HCT116 (cell line): ENCODE measurements around the gene C1orf21. TPM values are rescaled to one million over a fixed set of nuclear protein-coding genes. Genes with fewer than 3 reads are reported as not detected.

Experiments used
- ATAC-seq: fragments of 200-7000 bp; cut with Tn5 transposase; 2 replicates; pipeline ENCODE4 v1.9.1; 2020; ENCODE audit warnings: mild to moderate bottlenecking, moderate library complexity
- BruUV-seq: library from RNA; stranded (reverse); fragments of 400-500 nt; replicated peaks from 2 replicates; lab custom pipeline; 2021; lab: Mats Ljungman, UMichigan
- CTCF ChIA-PET: fragments of 300-600 bp; sonication (Branson Sonifier 250); formaldehyde crosslinking; loops from one replicate; lab custom pipeline; 2021; ENCODE audit warnings: antibody characterized with exemption; lab: Charles Lee
- POLR2A ChIA-PET: fragments of 300-600, 350-600 bp; sonication (Branson Sonifier 250); formaldehyde crosslinking; loops from one replicate; lab custom pipeline; 2021; ENCODE audit warnings: antibody characterized with exemption; lab: Charles Lee
- RAD21 ChIA-PET, 2 experiments: fragments of 300-600 bp; sonication (Branson Sonifier 250); formaldehyde crosslinking; loops; one replicate each; lab custom pipeline; 2023; ENCODE audit warnings: low total read pairs in 2 of 2; ENCODE audit not compliant: uncharacterized antibody in 2 of 2, unreplicated experiment in 2 of 2, low non-redundant PET in 1 of 2; lab: Charles Lee
- DNase-seq: peaks from one replicate; pipeline ENCODE4 v3.0.0-alpha.2; 2010; ENCODE audit warnings: low read depth, low spot score
- H2AFZ ChIP-seq: fragments of 200-600 bp; shearing (Covaris generic), sonication (generic); 2 replicates; pipeline ENCODE4 v1.6.1; 2017; ENCODE audit warnings: low read depth, mixed run types, mixed read lengths, antibody characterized with exemption, low read length; ENCODE audit not compliant: poor library complexity, severe bottlenecking
- H3K27ac ChIP-seq: 2 replicates; pipeline ENCODE4 v1.5.1; 2012; ENCODE audit warnings: low read depth, low read length
- H3K27me3 ChIP-seq: fragments of 200-600 bp; sonication (generic); 2 replicates; pipeline ENCODE4 v1.6.1; 2016; ENCODE audit warnings: mixed run types, low read length, mixed read lengths; ENCODE audit not compliant: insufficient read depth
- H3K36me3 ChIP-seq, 2 experiments: fragments of 200-500 bp in 1 of 2; fragments of 200-600 bp in 1 of 2; sonication (Bioruptor generic) in 1 of 2; sonication (generic) in 1 of 2; 2 replicates each; pipeline versions ENCODE4 v1.5.1 to v1.6.1; 2014 to 2016; ENCODE audit warnings: low read length in 2 of 2, inconsistent platforms in 1 of 2, mixed read lengths in 1 of 2, mixed run types in 1 of 2; ENCODE audit not compliant: insufficient read depth in 2 of 2, control insufficient read depth in 1 of 2
- H3K4me1 ChIP-seq, 2 experiments: fragments of 200-600 bp in 1 of 2; sonication (generic) in 1 of 2; 2 replicates each; pipeline versions ENCODE4 v1.5.1 to v1.6.1; 2012 to 2017; ENCODE audit warnings: low read length in 2 of 2, inconsistent platforms in 1 of 2, mild to moderate bottlenecking in 1 of 2, mixed read lengths in 1 of 2, mixed run types in 1 of 2, moderate library complexity in 1 of 2; ENCODE audit not compliant: insufficient read depth in 2 of 2, control insufficient read depth in 1 of 2
- H3K4me2 ChIP-seq: fragments of 200-600 bp; sonication (generic); 2 replicates; pipeline ENCODE4 v1.6.1; 2017; ENCODE audit warnings: mixed run types, low read length, mixed read lengths
- H3K4me3 ChIP-seq, 2 experiments: fragments of 200-600 bp in 1 of 2; sonication (generic) in 1 of 2; replicated peaks in 1 of 2; 2 replicates each; pipeline ENCODE4 v1.5.1; 2011 to 2016; ENCODE audit warnings: low read length in 2 of 2, control low read depth in 1 of 2, low read depth in 1 of 2, mild to moderate bottlenecking in 1 of 2, mixed read lengths in 1 of 2, mixed run types in 1 of 2
- H3K79me2 ChIP-seq: fragments of 200-600 bp; sonication (generic); 2 replicates; pipeline ENCODE4 v1.6.1; 2017; ENCODE audit warnings: mild to moderate bottlenecking, mixed run types, low read length, moderate library complexity, mixed read lengths; ENCODE audit not compliant: insufficient read depth
- H3K9ac ChIP-seq: fragments of 200-600 bp; sonication (generic); 2 replicates; pipeline ENCODE4 v1.6.1; 2016; ENCODE audit warnings: low read length, mixed read lengths
- H3K9me2 ChIP-seq: fragments of 200-600 bp; sonication (generic), shearing (Covaris generic); 2 replicates; pipeline ENCODE4 v1.6.1; 2017; ENCODE audit warnings: mixed run types, mild to moderate bottlenecking, moderate library complexity; ENCODE audit not compliant: insufficient read depth
- H3K9me3 ChIP-seq, 2 experiments: fragments of 200-500 bp in 1 of 2; fragments of 200-600 bp in 1 of 2; sonication (Bioruptor generic) in 1 of 2; sonication (generic) in 1 of 2; 2 replicates each; pipeline ENCODE4 v1.6.1; 2014 to 2017; ENCODE audit warnings: low read length in 2 of 2, mixed read lengths in 2 of 2, inconsistent platforms in 1 of 2, low read depth in 1 of 2, mild to moderate bottlenecking in 1 of 2, mixed run types in 1 of 2, moderate library complexity in 1 of 2; ENCODE audit not compliant: control insufficient read depth in 1 of 2, insufficient read depth in 1 of 2
- H4K20me1 ChIP-seq: fragments of 200-600 bp; sonication (generic), shearing (Covaris generic); 2 replicates; pipeline ENCODE4 v1.6.1; 2017; ENCODE audit warnings: mixed run types, mild to moderate bottlenecking, moderate library complexity; ENCODE audit not compliant: insufficient read depth
- ATF3 ChIP-seq: IDR thresholded peaks from 2 replicates; pipeline ENCODE4 v1.6.1; 2012
- CBX3 ChIP-seq: IDR thresholded peaks from 2 replicates; pipeline ENCODE4 v1.6.1; 2012; ENCODE audit warnings: low read depth
- CEBPB ChIP-seq: IDR thresholded peaks from 2 replicates; pipeline ENCODE4 v1.6.1; 2012; ENCODE audit warnings: low read depth
- EGR1 ChIP-seq: IDR thresholded peaks from 2 replicates; pipeline ENCODE4 v1.6.1; 2012; ENCODE audit warnings: low read depth
- ELF1 ChIP-seq: IDR thresholded peaks from 2 replicates; pipeline ENCODE4 v1.6.1; 2012; ENCODE audit warnings: low read depth, borderline replicate concordance
- EZH2phosphoT487 ChIP-seq: fragments of 200-600 bp; IDR thresholded peaks from 2 replicates; pipeline ENCODE4 v1.6.1; 2018; ENCODE audit warnings: antibody characterized with exemption, borderline replicate concordance
- MAX ChIP-seq: IDR thresholded peaks from 2 replicates; pipeline ENCODE4 v1.6.1; 2012
- REST ChIP-seq: IDR thresholded peaks from 2 replicates; pipeline ENCODE4 v1.6.1; 2012; ENCODE audit warnings: low read depth
- SP1 ChIP-seq: IDR thresholded peaks from 2 replicates; pipeline ENCODE4 v1.6.1; 2012; ENCODE audit warnings: low read depth
- TCF7L2 ChIP-seq: IDR thresholded peaks from 2 replicates; pipeline ENCODE4 v1.7.0; 2011; ENCODE audit warnings: borderline replicate concordance, inconsistent platforms; ENCODE audit not compliant: insufficient read depth, insufficient read length; ENCODE audit errors: extremely low read depth
- ZBTB33 ChIP-seq: IDR thresholded peaks from 2 replicates; pipeline ENCODE4 v1.6.1; 2011; ENCODE audit warnings: mild to moderate bottlenecking, low read length, moderate library complexity; ENCODE audit not compliant: insufficient replicate concordance; ENCODE audit errors: extremely low read depth
- ZFX ChIP-seq: fragments of 450-650 bp; IDR thresholded peaks from 2 replicates; pipeline ENCODE4 v1.6.1; 2017
- ZNF274 ChIP-seq: fragments of 200-500 bp; sonication (Bioruptor generic); IDR thresholded peaks from 2 replicates; pipeline ENCODE4 v1.6.1; 2014; ENCODE audit warnings: mild to moderate bottlenecking, low read depth, low read length, inconsistent platforms
- intact Hi-C: fragments of 100-400 bp; cut with micrococcal nuclease; formaldehyde crosslinking; loops from 2 replicates; pipeline ENCODE4 v1.10.0; 2022
- total RNA-seq: library from RNA; stranded (reverse); gene quantifications from one replicate; pipeline ENCODE4 v1.2.1, GENCODE V29; 2021; ENCODE audit not compliant: unreplicated experiment

C1orf21 gene
- total RNA-seq, 1 experiment from 2014 or later = 8.9 TPM

GRCh38 chr1:184366997-184367396 lies 19.8 kb upstream of the C1orf21 start:
- Histone ChIP-seq H3K9me3 (no peaks in the 10 kb centered on the region), H4K20me1 (no peaks in the 10 kb centered on the region), H3K36me3 (no peaks in the 10 kb centered on the region), H3K9ac (no peak overlapping the region), H3K4me1 (no peaks in the 10 kb centered on the region), H3K27ac (no peak overlapping the region), H3K9me2 (no peaks in the 10 kb centered on the region), H3K4me3 (no peak overlapping the region), H3K27me3 (no peaks in the 10 kb centered on the region), H2AFZ (no peak overlapping the region), H3K4me2 (no peak overlapping the region), H3K79me2 (no peaks in the 10 kb centered on the region)
- TF ChIP-seq CEBPB = no peak
- no peak for TF ChIP-seq EZH2phosphoT487
- no peak for TF ChIP-seq ZNF274
- no peak for TF ChIP-seq TCF7L2
- ATAC-seq (no peak), DNase-seq (no peak)
- RAD21 ChIA-PET = no interaction called here
- BruUV-seq = no TSS peak
- POLR2A ChIA-PET = no interaction called here
- intact Hi-C loops = no loop called here
- CTCF ChIA-PET = no interaction called here

GRCh38 chr1:184367427-184368038 lies 19.3 kb upstream of the C1orf21 start:
- ATAC-seq (no peak), DNase-seq (no peak)
- no peak overlapping the region for H3K4me2 ChIP-seq
- H3K9me3 ChIP-seq = no peaks in the 10 kb centered on the region
- H3K9ac ChIP-seq = no peak overlapping the region
- ChIA-PET POLR2A (no interaction called here), RAD21 (no interaction called here), CTCF (no interaction called here)
- no peaks in the 10 kb centered on the region for H4K20me1 ChIP-seq
- BruUV-seq = no TSS peak
- no peak overlapping the region for H3K27ac ChIP-seq
- no peaks in the 10 kb centered on the region for H3K79me2 ChIP-seq
- no peaks in the 10 kb centered on the region for H3K9me2 ChIP-seq
- H3K4me1 ChIP-seq = no peaks in the 10 kb centered on the region
- no peaks in the 10 kb centered on the region for H3K36me3 ChIP-seq
- intact Hi-C loops = no loop called here
- no peak overlapping the region for H3K4me3 ChIP-seq
- no peak overlapping the region for H2AFZ ChIP-seq
- H3K27me3 ChIP-seq = no peaks in the 10 kb centered on the region
- TF ChIP-seq ATF3 (no peak), ZFX (no peak), CEBPB (no peak), ELF1 (no peak), ZBTB33 (no peak), SP1 (no peak), EZH2phosphoT487 (no peak), TCF7L2 (no peak), ZNF274 (no peak), CBX3 (no peak), REST (no peak), EGR1 (no peak), MAX (no peak)
